HG03378 (cell line): ENCODE measurements around the gene ZNRF4.
"Not testable (repeated sequence)": the region's sequence is repeated elsewhere in the genome, so short reads cannot be mapped to it uniquely, and the experiment has no call there.

Source experiments
- ATAC-seq: cut with Tn5 transposase; IDR thresholded peaks from one replicate; pipeline ENCODE4 v1.9.1; 2021; ENCODE audit warnings: mild to moderate bottlenecking, moderate library complexity; ENCODE audit not compliant: unreplicated experiment

ZNRF4 gene, protein sequence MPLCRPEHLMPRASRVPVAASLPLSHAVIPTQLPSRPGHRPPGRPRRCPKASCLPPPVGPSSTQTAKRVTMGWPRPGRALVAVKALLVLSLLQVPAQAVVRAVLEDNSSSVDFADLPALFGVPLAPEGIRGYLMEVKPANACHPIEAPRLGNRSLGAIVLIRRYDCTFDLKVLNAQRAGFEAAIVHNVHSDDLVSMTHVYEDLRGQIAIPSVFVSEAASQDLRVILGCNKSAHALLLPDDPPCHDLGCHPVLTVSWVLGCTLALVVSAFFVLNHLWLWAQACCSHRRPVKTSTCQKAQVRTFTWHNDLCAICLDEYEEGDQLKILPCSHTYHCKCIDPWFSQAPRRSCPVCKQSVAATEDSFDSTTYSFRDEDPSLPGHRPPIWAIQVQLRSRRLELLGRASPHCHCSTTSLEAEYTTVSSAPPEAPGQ

DNA sequence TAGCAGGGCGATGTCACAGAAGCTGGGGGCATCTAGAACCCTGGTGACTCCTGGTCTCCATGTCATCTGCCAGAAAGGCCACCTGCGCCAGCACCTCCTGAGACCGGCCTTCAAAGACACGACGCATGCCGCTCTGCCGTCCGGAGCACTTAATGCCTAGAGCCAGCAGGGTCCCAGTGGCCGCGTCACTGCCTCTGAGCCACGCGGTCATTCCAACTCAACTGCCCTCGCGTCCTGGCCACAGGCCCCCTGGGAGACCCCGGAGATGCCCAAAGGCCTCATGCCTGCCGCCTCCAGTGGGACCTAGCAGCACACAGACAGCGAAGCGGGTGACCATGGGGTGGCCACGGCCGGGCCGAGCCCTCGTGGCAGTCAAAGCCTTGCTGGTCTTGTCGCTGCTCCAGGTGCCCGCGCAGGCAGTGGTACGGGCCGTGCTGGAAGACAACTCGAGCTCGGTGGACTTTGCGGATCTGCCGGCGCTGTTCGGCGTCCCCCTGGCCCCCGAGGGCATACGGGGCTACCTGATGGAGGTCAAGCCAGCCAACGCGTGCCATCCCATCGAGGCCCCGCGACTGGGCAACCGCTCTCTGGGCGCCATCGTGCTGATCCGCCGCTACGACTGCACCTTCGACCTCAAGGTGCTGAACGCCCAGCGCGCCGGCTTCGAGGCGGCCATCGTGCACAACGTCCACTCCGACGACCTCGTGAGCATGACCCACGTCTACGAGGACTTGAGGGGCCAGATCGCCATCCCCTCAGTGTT is at the start of gene ZNRF4:
ZNRF4 (plus strand) TSS at position 51 of the 763 bp plus-strand sequence; CDS start at position 126, 75 bp downstream.
- no peak for ATAC-seq

DNA sequence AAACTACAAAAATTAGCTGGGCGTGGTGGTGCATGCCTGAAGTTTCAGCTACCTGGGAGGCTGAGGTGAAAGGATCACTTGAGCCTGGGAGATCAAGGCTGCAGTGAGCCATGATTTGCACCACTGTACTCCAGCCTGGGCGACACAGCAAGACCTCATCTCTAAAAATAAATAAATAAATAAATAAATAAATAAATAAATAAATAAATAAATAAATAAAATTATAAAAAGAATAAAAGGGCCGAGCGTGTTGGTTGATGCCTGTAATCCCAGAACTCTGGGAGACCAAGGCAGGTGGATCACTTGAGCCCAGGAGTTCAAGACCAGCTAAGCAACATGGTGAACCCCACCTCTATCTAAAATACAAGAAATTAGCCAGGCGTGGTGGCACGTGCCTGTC is 49.0 kb upstream of the ZNRF4 start:
- ATAC-seq = not testable (repeated sequence)

DNA sequence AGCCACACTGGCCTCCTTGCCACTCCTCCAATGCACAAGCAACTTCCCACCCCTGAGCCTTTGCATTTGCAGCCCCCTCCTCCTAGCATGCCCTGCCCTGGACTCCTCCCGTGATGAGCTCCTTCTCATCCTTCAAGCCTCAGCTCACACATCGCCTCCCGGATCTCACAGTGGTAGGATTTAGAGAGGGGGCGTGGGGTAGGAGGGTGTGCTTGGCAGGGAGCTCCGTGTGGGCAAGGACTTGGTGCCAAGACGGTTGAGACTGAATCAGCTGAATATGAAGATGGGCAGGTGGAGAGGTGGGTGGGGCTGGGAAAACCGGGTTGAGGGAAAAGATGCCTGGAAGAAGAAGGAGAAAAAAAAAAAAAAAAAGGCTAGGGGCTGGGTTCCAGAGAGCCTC is 48.4 kb upstream of the ZNRF4 start:
- no peak for ATAC-seq

DNA sequence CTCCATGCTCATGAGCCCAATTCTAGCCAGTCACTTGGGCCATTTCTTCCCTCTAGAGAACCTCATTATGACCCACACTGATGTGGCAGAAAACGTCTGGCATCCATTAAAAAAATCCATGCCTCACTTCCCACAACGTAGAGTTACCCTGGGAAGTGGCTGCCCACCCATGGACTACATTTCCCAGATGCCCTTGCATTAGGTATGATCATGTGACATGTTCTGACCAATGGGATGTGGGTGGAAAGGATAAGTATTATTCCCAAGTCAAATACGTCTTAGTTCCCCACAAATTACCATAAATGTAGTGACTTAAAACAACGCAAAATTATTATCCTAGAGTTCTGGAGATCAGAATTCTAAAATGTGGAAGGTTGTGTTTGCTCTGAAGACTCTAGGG is 47.9 kb upstream of the ZNRF4 start:
- ATAC-seq = no peak

DNA sequence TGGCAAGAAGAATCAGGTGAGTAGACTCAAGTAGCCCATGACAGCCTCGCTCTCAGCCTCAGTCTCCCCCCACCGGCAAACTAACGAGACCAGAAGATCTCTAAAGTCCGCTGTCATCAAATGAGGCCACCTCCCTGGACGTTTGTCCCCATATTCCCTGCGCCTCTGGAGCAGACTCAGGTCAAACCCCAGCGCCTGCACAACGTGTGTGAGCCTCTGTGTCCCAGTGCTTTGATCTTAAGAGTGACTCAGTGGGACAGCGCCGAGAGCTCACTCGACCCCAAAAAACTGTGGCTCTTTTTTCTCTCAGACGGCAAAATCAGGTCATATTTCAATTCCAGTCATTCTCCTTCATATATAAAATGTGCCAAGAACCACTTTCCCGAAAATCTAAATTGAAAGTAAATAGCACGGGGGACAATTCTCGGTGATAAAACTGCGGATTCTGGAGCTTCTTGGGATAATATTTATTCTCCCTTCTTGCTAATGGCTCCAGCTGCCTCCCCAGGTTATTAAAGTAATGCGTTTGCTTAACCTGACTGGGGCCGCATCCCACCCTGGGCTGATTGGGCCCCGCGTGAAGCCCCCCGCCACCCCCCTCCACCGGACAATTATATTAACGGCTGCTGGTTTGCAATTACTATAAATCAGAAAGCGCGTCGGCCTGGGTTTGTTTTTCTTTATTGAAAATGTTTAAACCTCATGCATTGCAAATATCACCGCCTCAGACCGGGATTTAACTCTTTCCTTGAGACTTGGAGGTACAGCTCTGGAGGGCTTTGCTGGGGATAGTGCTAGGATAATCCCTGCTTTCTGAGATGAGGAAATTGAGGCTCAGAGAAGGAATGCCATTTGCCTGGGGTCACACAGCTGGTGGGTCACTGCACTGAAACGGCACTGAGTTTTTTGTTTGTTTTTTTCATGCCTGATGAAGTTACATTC is 37.5 kb upstream of the ZNRF4 start:
- no peak for ATAC-seq

DNA sequence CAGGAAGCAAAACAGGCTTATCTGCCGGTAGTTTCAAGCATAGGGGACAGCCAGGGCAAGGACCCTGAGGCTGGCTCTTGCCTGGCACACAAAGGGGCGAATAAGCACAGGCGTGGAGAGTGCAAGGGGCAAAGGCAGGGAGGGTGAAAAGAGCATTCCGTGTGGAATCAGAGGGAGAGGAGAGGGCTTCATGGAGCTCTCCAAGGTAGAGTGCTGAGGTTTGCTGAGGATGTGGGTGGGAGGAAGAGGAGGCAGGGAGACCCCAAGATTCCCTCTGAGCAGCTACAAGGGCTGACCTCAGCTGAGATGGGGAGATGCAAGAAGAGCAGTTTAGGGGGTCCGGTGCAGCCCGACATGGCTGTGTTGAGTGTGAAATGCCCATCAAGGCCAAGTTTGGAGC is 36.5 kb upstream of the ZNRF4 start:
- no peak for ATAC-seq

DNA sequence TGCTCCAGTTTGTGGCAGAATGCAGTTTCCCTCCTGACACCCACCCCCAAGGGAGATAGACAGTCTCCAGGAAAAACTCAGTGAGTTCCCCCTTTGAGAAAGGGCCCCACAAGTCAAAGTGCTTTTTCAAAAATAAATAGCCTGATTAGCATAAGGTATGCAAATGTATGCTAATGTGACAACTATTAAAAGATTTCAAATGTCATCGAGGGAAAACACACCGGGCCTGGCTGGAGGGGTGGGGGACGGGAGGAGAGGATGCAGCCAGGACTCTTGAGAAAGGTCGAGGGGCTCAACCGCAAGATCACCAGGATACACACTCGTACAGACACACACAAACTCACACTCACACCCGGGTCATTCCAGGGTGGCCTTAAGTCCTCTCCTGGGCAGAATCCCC is 34.3 kb upstream of the ZNRF4 start:
- no peak for ATAC-seq

DNA sequence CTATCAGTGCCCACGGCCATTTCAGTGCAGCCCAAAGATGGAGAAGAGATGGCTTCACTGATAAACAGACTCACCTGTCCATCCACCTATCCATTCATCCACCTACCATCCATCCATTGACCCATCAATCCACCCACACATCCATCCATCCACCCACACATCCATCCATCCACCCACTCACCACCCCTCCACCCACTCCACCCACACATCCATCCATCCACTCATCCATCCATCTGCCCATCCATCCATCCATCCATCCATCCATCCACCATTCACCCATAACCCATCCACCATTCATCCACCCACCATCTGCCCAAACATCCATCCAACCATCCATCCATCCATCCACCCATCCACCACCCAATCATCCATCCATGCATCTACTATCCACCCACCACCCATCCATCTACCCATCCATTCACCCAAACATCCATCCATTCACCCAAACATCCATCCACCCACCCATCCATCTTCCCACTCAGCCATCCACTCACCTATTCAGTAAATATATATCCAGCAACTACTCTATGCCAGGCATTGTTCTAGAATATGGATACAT is 31.6 kb upstream of the ZNRF4 start:
- no peak for ATAC-seq

DNA sequence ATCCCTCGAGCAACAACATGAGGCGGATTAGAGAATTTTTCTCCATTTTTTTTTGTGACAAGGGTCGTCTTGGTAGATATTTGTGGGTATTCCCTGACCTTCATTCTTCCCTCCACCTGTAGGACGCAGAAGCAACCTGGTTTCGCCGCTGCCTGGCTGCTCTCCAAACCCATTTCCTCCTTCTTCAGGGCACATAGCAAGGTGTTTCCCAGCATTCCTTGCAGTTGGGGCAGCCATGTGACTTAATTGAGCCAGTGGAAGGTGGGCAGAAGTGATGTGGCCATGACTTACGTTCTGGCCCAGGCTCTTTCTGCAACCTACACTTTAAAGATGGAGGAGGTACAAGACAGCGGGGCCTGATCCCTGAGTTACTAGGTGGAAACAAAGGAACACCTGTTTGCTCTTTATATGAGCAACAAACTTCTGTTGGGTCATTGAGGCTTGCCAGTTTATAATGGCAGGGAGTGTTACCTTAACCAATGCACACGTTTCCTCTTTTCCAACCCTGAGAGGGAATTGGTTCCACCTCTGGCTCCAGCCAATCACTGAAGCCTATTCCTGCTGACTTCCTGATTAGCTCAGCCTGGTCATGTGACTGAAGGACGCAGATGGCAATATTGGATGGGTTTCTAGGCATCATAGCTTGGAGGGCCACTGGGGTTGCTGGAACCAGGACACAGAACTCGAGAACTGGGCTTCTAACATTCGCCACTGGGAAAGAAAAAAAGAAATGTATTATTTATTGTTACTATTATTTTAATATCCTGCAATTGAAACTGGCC is 30.8 kb upstream of the ZNRF4 start:
- ATAC-seq = no peak

DNA sequence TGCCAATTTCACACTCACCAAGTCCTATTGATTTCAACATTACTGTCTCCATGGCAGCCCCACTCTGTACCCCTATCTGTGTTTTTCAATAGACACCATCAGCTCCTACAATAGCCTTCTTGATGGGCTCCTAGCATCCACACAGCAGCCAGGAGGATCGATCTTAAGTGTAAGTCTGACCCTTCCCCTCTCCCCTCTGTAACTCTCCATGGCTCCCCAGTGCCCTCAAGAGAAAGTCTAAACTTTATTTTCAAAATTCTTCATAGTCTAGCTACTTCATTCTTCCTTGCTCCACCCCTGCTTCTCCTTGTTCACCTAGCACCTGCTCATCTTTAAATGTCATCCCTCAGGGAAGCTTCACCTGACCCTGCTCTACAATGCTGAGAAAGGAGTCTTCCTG is 30.0 kb upstream of the ZNRF4 start:
- ATAC-seq = no peak

DNA sequence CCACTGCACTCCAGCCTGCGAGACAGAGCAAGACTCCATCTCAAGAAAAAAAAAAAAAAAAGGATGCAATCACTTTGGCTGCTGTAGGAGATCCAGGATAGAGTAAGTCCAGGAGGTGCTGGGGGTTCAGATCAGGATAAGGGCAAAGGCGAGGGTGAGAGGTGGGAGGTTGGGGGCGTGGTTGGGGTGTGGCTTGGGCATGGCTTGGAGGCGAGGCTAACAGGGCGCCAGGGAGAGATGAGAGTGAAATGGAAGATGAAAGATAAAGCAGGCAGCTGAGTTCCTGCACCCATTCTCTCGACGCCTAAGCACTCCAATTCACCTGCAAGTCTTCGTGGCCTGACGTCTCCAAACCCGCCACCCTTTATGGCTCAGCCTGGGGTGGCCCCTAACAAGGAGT is 25.0 kb upstream of the ZNRF4 start:
- no peak for ATAC-seq

DNA sequence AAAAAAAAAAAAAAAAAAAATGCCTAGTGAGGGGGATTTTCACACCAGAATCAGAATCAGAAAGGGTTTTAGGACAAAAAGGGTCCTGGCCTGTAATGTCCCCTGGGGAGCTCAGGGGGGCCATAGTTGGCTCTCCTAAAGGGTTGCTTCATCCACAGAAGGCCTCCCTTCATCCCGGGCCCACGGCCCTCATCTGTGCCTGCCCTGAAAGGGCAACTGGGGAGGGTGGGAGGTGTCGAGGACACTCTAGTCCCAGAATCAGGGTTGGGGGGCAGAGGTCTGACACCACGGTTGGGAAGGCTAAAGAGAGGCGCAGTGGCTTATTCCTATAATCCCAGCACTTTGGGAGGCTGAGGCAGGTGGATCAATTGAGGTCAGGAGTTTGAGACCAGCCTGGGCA is 22.5 kb upstream of the ZNRF4 start:
- no peak for ATAC-seq

DNA sequence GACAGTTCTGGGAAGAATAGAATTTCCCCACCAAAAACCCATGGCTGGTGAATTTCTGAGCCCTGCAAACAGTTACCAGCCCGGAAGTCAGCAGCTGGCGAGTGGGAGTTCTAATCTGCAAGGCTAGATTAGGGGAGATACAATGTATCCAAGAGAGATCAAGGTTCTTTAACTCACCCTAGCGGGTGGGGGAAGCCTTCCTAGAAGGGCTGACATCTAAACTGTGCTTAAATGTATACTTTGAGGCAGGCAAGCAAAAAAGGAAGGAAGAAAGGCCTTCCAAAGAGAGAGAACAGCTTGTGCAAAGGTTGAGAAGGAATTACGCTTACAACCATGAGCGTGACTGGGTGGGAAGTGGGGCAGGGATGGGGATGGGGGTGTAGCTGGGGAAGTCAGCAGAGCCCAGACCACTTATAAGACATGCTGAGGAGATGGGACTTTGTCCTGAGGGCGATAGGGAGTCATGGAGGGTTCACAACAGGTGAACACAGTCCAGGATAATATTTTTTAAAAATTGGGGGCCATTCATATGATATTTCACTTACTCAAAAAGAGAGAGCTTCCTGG is 20.8 kb upstream of the ZNRF4 start:
- no peak for ATAC-seq

DNA sequence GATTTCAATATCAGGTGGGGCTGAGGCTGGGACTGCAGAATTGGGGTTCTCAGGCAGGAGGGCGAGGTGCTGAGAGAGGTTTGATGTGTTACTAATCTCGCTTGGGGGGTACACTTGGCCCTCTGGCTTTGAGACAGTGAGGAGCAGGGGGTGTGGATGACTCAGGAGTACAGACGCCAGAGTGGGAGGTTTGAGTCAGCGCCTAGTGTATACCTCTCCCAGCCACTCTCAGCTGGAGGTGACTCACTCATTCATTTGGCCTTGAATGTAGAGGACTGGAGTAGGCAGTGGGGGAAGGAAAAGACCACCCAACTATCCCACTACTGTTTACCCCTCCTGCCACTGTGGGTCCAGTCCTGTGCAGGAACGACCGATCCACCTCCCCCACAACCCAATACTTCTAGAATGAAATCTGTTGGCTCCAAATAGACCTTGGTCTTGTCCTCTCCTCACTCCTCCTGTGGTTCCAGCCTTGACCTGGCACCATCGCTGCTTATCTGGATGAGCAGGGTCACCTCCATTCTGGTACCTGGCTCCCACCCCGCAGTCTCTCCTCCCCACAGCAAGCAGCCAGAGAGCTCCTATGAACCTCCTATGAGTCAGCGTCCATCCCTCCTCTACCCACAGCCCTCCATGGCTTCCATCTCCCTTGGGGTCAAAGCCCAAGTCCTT is 20.1 kb upstream of the ZNRF4 start:
- ATAC-seq = no peak

DNA sequence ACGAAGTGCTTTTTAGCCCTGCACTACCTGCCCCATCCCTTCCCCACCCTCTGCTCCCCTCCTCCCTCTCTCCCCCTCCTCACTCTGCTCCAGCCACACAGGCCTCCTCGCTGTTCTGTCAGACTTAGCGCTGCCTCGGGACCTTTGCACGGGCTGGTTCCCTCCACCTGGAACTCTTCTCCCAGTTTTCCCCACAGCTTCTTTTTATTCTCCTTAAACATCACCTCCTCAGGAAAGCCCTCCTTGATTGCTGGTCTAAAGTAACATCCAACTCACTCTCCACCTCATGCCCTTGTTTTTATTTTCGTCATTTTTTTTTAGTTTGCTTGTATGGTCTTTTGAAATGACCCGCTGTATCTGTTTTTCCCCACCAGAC is 19.6 kb upstream of the ZNRF4 start:
- no peak for ATAC-seq

DNA sequence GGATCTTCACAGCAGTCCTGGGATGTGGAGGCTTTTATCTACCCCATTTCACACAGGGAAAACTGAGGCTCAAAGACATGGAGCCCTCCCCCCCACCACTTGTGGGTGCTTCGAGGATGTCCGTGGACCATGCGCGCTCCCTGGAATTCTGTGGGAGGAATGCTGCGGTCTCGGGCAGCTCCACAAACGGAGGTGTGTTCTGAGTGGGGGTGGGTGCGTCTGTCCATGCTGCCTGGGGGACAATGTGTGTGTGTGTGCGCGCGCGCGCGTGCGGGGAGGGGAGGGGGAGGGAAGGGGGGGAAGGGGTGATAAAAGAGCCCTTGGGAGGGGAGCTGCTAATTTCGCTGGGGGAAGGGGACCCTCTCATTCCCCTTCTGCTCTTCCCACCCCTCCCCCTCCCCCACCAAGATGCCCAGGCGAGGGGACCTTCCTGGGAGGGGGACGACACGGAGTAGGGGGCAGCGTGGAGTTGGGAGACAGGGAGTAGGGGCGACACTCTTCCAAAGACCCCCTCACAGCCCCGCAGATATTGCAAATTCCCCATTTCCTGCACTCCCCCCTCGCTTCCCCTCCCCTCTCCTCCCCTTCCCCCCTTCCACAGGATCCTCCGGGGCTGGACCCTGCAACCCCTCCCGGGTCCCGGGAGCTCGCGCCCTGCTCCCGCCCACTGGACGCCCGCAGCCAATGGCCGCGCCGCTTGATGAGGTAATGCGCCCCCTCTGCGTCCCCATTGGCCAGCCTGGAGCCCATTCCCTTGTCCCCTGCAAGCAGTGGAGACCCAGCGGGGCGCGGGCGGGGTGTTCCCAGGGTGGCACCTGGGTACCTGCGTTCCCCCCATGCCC is 18.9 kb upstream of the ZNRF4 start:
- no peak for ATAC-seq

DNA sequence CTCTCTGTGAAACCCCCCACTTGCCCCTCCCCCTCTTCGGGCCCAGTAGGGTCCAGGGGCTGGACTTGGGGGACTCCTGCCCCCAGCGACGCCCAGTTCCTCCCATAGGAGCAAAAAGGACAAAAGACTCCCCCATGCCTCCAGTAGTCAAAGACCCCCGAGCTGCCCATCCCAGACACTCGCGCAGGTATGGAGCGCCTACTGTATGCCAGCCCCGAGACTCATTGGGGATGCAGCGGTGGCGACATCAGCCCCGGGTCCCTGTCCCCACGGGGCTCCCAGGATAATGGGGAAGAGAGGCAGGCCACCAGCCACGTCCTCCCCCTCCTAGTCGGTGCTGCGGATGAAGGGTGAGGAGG is 18.3 kb upstream of the ZNRF4 start:
- no peak for ATAC-seq

DNA sequence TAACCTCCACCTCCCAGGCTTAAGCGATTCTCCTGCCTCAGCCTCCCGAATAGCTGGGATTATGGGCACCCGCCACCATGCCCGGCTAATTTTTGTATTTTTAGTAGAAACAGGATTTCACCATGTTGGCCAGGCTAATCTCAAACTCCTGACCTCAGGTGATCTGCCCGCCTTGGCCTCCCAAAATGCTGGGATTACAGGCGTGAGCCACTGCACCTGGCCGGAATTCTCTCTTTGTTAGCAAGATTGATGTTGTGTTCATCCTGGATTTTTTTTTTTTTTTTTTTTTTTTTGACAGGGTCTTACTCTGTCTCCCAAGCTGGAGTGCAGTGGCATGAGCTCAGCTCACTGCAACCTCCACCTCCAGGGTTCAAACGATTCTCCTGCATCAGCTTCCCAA is 16.5 kb upstream of the ZNRF4 start:
- ATAC-seq = not testable (repeated sequence)
